Stomach smooth muscle (tissue), 2 donors: Measurements from ENCODE around the gene AOC1.

Source experiments
- H3K27ac ChIP-seq: one replicate; pipeline ENCODE4 v1.7.0; 2013; ENCODE audit warnings: mild to moderate bottlenecking, low read length, inconsistent platforms
- H3K27me3 ChIP-seq, 2 donors: one replicate each; pipeline ENCODE4 v1.7.0; 2013; ENCODE audit warnings: low read length in 2 of 2; ENCODE audit not compliant: insufficient read depth in 2 of 2, control insufficient read depth in 1 of 2
- H3K36me3 ChIP-seq, 2 donors: one replicate each; pipeline ENCODE4 v1.7.0; 2013; ENCODE audit warnings: low read length in 2 of 2; ENCODE audit not compliant: control insufficient read depth in 2 of 2, insufficient read depth in 2 of 2
- H3K4me1 ChIP-seq: one replicate; pipeline ENCODE4 v1.7.0; 2013; ENCODE audit warnings: low read length; ENCODE audit not compliant: control insufficient read depth, insufficient read depth
- H3K4me3 ChIP-seq, 2 donors: one replicate each; pipeline ENCODE4 v1.7.0; 2013; ENCODE audit warnings: low read length in 2 of 2
- H3K9ac ChIP-seq, 2 donors: one replicate each; pipeline ENCODE4 v1.7.0; 2013; ENCODE audit warnings: low read length in 2 of 2, mild to moderate bottlenecking in 1 of 2
- H3K9me3 ChIP-seq, 2 donors: one replicate each; pipeline ENCODE4 v1.7.0; 2013; ENCODE audit warnings: low read length in 2 of 2; ENCODE audit not compliant: control insufficient read depth in 2 of 2
- donor health status: healthy.
- donor health status: Pancreatic carcinoma.

AOC1 gene

GRCh38 chr7:150858236-150859197 lies 6.2 kb downstream of the AOC1 start:
- peaks cover 0 to 4% of the 10 kb centered on the region in 2 donors for H3K9me3 ChIP-seq
- peaks cover 6 to 13% of the 10 kb centered on the region in 2 donors for H3K27me3 ChIP-seq
- no peaks in the 10 kb centered on the region for H3K4me1 ChIP-seq
- no peaks in the 10 kb centered on the region for H3K36me3 ChIP-seq
- H3K9ac ChIP-seq, result no peak overlapping the region
- no peak overlapping the region for H3K4me3 ChIP-seq
- no peak overlapping the region for H3K27ac ChIP-seq

DNA sequence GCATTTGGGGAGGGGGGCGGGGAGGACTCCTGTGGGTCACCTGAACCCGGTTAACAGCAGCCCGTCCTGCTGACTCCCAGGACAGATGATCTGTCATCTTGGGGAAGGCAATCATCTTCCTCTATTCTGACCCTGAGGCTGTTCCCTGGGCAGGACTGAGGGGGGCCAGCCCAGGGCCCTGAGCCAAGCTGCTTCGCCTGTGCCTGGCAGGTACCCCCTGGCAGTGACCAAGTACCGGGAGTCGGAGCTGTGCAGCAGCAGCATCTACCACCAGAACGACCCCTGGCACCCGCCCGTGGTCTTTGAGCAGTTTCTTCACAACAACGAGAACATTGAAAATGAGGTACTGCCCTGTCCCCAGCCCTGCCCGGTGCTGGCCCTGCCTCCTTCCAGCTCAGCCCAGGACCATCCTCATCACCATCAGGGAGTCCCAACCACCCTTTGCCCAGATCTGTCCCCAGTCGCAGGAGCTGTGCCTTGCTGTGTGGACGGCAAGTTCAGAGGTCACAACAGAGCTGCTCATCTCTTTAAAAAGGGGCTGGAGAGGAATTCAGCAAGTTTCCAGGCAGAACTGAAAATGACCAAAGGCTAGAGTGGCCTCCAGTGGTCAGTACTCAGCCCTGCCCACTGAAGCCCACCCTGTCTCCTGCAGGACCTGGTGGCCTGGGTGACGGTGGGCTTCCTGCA lies 8.1 kb downstream of the AOC1 start:
- H3K4me1 ChIP-seq, result no peaks in the 10 kb centered on the region
- no peak overlapping the region for H3K4me3 ChIP-seq
- H3K36me3 ChIP-seq, result no peaks in the 10 kb centered on the region
- H3K9ac ChIP-seq, result no peak overlapping the region
- peaks cover 5 to 8% of the 10 kb centered on the region in 2 donors for H3K27me3 ChIP-seq
- H3K27ac ChIP-seq, result no peak overlapping the region
- peaks cover 0 to 4% of the 10 kb centered on the region in 2 donors for H3K9me3 ChIP-seq

GRCh38 chr7:150860978-150861295 lies 8.6 kb downstream of the AOC1 start:
- Histone ChIP-seq H3K4me1 (no peaks in the 10 kb centered on the region), H3K4me3 (no peak overlapping the region), H3K27ac (no peak overlapping the region), H3K9me3 (peaks cover 0 to 4% of the 10 kb centered on the region in 2 donors), H3K27me3 (peaks cover 4 to 7% of the 10 kb centered on the region in 2 donors), H3K36me3 (no peaks in the 10 kb centered on the region), H3K9ac (no peak overlapping the region)

DNA sequence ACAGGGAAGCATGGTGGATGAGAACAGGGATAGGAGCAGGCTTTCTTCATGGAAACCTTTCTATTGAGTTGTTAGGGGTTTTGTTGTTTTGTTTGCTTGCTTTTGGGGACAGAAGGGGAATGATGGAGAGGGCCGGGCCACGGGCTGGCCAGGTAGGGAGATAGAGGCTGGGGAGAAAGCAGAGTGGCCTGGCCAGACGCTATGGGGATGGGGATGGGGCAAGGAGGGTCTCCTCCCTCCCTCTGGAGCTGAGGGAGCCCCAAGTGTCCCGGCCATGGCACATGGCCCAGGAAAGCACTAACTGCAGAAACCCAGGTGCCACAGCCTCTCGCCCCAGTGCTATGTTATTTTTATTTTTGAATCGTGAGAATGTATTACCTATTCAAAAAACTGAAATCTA lies 10.0 kb downstream of the AOC1 start:
- Histone ChIP-seq H3K36me3 (no peaks in the 10 kb centered on the region), H3K9me3 (peaks cover 0 to 4% of the 10 kb centered on the region in 2 donors), H3K4me1 (no peaks in the 10 kb centered on the region)

GRCh38 chr7:150863946-150864345 lies 11.6 kb downstream of the AOC1 start:
- Histone ChIP-seq H3K27ac (no peak overlapping the region), H3K9ac (no peak overlapping the region), H3K36me3 (no peaks in the 10 kb centered on the region), H3K4me3 (no peak overlapping the region), H3K27me3 (peaks cover 0 to 3% of the 10 kb centered on the region in 2 donors), H3K4me1 (no peaks in the 10 kb centered on the region), H3K9me3 (peaks cover 0 to 4% of the 10 kb centered on the region in 2 donors)

More for the DNA sequence above, 10.0 kb downstream of the AOC1 start:
- H3K4me3 ChIP-seq, result no peak overlapping the region
- H3K9ac ChIP-seq, result no peak overlapping the region
- no peak overlapping the region for H3K27ac ChIP-seq
- peaks cover 4 to 7% of the 10 kb centered on the region in 2 donors for H3K27me3 ChIP-seq

GRCh38 chr7:150866932-150867564 lies 14.7 kb downstream of the AOC1 start:
- H3K4me3 ChIP-seq, result no peak overlapping the region
- peaks cover 0 to 2% of the 10 kb centered on the region in 2 donors for H3K27me3 ChIP-seq
- no peaks in the 10 kb centered on the region for H3K4me1 ChIP-seq
- no peak overlapping the region for H3K27ac ChIP-seq
- H3K36me3 ChIP-seq, result no peaks in the 10 kb centered on the region
- peaks cover 0 to 4% of the 10 kb centered on the region in 2 donors for H3K9me3 ChIP-seq
- H3K9ac ChIP-seq, result no peak overlapping the region

GRCh38 chr7:150867605-150868004 lies 15.3 kb downstream of the AOC1 start:
- Histone ChIP-seq H3K36me3 (no peaks in the 10 kb centered on the region), H3K27ac (no peak overlapping the region), H3K4me1 (no peaks in the 10 kb centered on the region), H3K27me3 (peaks cover 0 to 2% of the 10 kb centered on the region in 2 donors), H3K9ac (no peak overlapping the region), H3K9me3 (peaks cover 0 to 3% of the 10 kb centered on the region in 2 donors), H3K4me3 (no peak overlapping the region)

DNA sequence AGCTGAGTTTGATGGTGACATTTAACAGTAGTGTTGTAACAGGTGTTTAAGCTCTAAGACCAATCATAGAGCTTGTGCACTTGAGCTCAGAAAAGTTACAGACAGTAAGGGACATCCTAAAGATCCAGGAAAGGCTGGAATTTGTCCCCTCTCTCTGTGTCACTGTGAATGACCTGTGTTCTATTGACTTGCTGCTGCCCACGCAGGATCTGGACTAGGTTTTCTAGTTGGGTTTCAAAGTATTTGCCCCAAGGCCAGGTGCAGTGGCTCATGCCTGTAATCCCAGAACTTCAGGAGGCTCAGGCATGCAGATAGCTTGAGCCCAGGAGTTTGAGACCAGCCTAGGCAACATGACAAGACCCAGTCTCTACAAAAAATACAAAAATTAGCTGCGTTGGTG lies 17.1 kb downstream of the AOC1 start:
- H3K9me3 ChIP-seq, result no peaks in the 10 kb centered on the region
- no peak overlapping the region for H3K4me3 ChIP-seq
- H3K27ac ChIP-seq, result no peak overlapping the region
- no peaks in the 10 kb centered on the region for H3K4me1 ChIP-seq
- peaks cover 0 to 2% of the 10 kb centered on the region in 2 donors for H3K27me3 ChIP-seq
- H3K9ac ChIP-seq, result no peak overlapping the region
- H3K36me3 ChIP-seq, result no peaks in the 10 kb centered on the region

DNA sequence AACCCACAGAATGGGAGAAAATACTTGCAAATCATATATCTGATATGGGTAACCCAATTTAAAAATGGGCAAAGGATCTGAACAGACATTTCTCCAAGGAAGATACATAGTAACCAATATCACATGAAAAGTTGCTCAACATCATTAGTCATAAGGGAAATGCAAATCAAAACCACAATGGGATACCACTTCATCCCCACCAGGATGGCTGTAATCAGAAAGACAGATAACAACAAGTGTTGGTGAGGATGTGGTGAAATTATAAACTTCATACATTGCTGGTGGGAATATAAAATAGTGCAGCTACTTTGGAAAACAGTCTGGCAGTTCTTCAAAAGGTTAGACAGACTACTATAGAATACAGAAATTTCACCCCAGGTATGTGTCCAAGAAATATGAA lies 19.3 kb downstream of the AOC1 start:
- no peaks in the 10 kb centered on the region for H3K9me3 ChIP-seq
- H3K9ac ChIP-seq, result no peak overlapping the region
- H3K27me3 ChIP-seq, result peaks cover 0 to 2% of the 10 kb centered on the region in 2 donors
- H3K4me1 ChIP-seq, result no peaks in the 10 kb centered on the region
- no peaks in the 10 kb centered on the region for H3K36me3 ChIP-seq
- H3K27ac ChIP-seq, result no peak overlapping the region
- no peak overlapping the region for H3K4me3 ChIP-seq

DNA sequence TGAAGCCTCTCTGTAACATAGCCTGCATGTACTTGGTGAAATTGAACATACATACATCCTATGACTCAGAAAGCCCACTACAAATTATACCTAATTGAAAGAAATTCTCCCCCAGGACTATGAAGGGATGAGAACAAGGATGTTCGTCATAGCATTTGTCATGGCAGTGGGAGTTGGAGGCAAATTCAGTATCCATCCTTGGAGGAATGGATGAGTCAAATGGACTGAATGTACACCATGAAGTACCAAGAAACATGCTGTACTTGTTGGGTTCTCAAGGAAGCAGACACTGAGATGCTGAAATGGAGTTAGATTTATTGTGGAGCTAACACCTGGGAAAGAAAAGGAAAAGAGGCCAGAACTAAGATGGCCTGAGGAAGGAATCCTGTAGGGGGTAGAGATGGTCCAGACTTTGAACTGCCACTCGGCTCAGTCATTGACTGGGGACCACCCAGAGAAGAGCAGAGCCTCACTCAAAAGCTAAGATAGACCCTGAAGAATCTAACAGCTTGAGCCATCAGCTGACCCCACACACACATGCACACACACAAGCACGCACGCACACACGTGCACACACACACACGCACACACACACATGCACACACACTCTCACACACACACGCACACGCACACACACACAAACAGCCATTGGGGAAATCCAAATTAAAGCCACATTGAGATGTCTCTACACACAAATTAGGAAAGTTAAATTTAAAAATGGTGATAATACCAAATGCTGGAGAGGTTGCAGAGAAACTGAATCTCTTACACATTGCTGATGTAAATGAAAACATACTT lies 22.3 kb downstream of the AOC1 start:
- H3K4me3 ChIP-seq, result no peak overlapping the region
- H3K9ac ChIP-seq, result no peak overlapping the region
- no peaks in the 10 kb centered on the region for H3K9me3 ChIP-seq
- H3K36me3 ChIP-seq, result no peaks in the 10 kb centered on the region
- no peak overlapping the region for H3K27ac ChIP-seq
- peaks cover 3% of the 10 kb centered on the region for H3K4me1 ChIP-seq
- no peaks in the 10 kb centered on the region for H3K27me3 ChIP-seq
